Activated gamma-delta T cell (primary cell): ENCODE results near the gene RBAK.
"Not testable (repeated sequence)": the region's sequence is repeated elsewhere in the genome, so short reads cannot be mapped to it uniquely, and the experiment has no call there.

ENCODE experiments used
- DNase-seq: peaks from one replicate; lab custom pipeline; 2025; lab: John Stamatoyannopoulos, UW

RBAK gene

DNA sequence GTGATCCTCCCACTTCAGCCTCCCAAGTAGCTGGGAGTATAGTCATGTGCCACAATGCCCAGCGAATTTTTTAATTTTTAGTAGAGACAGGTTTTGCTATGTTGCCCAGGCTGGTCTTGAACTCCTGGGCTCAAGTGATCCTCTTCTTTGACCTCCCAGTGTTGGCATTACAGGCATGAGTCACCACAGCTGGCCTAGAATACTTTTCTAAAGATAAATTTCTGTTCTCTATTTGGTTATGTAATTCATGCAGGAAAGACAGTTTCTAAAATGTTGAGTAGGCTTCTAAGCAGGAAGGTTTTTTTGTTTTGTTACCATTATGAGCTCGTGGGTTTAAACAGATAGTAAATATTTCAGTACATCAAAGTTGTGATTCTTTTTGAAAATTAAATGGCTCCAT lies 5.0 kb downstream of the RBAK start:
- no peak for DNase-seq

DNA sequence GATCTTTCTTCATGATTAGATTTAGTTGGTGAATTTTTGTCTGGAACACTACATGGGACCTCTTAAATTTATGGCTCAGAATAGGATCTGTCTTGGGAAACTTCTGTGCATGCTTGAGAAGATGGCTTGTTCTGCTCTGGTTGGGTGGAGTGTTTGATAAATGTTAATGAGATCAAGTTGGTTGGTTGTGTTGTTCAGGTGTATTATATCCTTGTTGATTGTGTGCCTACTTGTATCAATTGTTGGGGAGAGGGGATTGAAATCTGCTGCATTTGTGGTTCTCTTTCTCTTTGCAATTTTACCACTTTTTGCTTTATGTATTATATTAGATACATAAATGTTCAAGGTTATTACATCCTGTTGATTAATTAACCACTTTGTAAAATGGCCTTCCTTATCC lies 6.1 kb downstream of the RBAK start:
- not testable (repeated sequence) for DNase-seq

DNA sequence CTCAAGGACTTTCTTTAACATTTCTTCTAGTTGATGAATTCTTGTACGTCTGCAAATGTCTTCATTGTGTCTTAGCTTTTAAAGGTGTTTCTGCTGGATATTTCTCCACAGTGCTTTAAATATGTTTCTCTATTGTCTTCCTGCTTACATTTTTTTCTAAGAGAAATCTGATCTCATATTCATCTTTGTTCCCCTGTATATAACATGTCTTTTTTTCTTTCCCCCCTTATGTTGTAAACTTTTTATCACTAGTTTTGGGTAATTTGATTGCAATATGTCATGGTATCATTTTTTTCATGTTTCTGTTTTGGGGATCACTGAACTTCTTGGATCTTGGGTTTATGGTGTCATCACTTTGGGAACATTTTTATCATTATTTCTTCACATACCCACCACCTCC lies 7.5 kb downstream of the RBAK start:
- DNase-seq: no peak

DNA sequence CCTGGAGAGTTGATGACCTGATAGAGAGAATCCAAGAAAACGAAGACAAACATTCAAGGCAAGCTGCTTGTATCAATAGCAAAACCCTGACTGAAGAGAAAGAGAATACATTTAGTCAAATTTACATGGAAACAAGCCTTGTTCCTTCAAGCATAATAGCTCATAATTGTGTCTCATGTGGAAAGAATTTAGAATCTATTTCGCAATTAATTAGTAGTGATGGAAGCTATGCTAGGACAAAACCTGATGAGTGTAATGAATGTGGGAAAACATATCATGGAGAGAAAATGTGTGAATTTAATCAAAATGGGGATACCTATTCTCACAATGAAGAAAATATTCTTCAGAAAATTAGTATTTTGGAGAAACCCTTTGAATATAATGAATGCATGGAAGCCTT lies 18.0 kb downstream of the RBAK start:
- no peak for DNase-seq

DNA sequence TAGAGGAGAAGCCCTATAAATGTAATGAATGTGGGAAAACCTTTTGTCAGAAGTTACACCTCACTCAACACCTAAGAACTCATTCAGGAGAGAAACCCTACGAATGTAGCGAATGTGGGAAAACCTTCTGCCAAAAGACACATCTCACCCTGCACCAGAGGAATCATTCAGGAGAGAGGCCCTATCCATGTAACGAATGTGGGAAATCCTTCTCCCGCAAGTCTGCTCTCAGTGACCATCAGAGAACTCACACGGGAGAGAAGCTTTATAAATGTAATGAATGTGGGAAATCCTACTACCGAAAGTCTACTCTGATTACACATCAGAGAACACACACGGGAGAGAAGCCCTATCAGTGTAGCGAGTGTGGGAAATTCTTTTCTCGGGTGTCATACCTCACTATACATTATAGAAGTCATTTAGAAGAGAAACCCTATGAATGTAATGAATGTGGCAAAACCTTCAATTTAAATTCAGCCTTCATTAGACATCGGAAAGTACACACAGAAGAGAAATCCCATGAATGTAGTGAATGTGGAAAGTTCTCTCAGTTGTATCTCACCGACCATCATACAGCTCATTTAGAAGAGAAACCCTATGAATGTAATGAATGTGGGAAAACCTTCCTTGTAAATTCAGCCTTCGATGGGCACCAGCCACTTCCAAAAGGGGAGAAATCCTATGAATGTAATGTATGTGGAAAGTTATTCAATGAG lies 18.9 kb downstream of the RBAK start:
- DNase-seq: no peak

DNA sequence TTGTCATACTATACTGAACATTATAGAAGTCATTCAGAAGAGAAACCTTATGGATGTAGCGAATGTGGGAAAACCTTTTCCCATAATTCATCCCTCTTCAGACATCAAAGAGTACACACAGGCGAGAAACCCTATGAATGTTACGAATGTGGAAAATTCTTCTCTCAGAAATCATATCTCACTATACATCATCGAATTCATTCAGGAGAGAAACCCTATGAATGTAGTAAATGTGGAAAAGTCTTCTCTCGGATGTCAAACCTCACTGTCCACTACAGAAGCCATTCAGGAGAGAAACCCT lies 19.4 kb downstream of the RBAK start:
- no peak for DNase-seq

DNA sequence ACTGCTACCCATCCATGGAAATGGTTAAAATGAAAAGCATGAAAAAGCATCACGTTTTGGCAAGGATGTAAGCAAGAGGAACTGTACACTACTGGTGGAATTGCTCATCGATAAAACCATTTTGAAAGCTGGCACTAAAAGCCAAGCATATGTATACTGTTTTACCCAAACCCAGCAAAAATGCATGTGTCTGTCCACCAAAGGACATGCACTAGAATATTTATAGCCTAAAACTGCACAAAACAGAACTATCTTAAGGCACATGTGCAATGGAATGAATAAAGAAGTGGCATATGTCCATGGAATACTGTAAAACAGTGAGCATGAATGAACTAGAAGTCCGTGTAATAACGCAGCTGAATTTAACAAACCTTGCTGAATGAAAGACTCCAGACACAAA lies 22.9 kb downstream of the RBAK start:
- DNase-seq: no peak

DNA sequence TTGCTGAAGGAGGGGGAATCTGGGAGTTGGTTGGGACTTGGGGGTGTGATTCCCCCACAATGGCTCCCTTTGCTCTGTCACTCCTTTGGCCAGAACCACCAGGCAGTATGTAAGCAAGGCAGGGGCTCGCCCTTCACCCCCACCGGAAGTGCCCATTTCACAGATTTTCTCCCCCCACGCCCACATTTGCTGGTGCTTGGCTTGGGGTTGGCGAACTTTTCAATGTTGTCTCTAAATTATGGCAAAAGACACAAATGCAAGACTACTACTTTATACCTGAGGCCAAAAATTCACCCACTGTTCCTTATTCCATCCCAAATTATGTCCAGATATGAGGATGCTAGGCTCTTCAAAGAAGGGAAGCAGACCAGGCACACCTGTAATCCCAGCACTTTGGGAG lies 24.5 kb downstream of the RBAK start:
- no peak for DNase-seq

DNA sequence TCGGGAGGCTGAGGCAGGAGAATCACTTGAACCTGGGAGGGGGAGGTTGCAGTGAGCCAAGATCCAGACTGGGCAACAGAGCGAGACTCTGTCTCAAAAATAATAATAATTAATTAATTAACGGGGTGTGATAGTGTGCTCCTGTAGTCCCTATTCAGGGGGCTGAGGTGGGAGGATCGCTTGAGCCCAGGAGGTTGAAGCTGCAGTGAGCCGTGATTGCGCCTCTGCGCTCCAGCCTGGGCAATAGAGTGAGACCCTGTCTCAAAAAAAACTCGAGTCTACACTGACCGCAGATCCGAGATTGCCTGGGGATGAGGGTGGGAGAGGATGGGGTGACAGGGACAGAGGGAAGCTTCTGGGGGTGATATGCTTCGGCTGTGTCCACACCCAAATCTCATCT lies 29.5 kb downstream of the RBAK start:
- not testable (repeated sequence) for DNase-seq

DNA sequence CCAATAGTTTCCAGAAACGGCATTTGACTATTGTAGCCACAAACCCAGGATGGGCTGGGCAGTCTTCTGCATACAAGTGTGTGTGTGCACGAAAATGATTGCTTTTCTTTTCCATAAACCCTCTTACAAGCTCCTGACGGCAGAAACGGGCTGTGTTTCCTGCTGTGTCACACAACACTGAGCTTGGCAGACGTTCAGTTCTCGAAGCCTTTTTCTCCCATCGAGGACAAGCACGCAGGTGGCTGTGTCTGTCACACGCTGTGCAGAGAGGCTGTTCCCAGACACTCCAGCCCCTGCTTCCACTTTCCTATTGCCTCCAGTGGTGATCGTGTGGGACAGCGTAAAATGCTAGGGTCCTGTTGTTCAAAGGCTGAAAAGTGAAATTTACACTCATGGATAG lies 32.1 kb downstream of the RBAK start:
- no peak for DNase-seq

DNA sequence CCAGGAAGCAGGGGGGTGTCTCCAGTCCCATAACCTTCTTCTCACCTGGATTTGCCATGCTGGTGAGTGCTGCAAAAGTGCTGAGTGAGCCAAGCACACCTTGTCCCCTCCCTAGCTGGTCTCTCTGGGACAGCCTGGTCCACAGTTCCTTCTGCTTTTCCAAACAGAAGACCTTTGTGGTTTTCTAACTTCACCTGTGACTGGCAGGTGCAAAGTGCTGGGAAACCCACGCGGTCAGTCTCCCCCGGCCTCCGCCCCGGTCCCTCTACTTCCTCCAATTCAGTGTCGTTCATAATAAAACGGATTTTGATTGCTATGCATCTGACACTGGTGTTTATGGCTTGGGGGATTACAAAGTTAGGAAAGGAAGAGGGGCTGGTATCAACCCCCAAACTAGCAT lies 37.1 kb downstream of the RBAK start:
- DNase-seq: no peak

DNA sequence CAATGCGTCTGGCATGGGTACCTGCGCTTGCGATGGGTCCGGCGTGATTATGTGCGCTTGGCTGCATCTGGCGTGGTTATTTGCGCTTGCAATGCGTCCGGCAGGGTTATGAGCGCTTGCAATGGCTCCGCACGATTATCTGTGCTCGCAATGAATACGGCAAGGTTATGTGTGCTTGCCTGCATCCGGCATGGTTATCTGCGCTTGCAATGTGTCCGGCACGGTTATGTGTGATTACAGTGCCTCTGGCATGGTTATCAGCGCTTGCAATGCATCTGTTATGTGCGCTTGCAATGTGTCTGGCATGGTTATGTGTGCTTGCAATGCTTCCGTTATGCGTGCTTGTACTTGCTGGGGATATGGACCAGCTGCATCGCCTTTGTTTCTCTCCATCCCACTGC lies 37.7 kb downstream of the RBAK start:
- no peak for DNase-seq

DNA sequence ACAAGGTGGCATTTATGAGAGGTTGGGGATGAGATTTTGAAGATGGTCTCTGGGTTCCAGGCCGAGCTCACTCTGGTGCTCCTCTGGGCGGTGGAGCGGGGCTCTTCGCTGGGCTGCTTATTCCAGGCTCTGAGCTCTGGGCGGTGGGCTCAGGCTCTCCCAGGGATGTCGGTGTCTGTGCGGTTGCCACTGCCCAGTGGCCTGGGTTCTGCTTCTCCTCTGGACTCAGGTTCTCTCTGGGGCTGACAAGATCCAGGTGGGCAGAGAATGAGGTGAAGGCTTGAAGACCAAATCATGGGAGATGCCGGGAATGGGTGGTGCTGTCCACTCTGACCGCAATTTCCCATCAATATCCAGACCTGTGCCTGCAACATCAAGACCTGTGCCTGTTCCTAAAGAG lies 40.6 kb downstream of the RBAK start:
- DNase-seq: no peak

DNA sequence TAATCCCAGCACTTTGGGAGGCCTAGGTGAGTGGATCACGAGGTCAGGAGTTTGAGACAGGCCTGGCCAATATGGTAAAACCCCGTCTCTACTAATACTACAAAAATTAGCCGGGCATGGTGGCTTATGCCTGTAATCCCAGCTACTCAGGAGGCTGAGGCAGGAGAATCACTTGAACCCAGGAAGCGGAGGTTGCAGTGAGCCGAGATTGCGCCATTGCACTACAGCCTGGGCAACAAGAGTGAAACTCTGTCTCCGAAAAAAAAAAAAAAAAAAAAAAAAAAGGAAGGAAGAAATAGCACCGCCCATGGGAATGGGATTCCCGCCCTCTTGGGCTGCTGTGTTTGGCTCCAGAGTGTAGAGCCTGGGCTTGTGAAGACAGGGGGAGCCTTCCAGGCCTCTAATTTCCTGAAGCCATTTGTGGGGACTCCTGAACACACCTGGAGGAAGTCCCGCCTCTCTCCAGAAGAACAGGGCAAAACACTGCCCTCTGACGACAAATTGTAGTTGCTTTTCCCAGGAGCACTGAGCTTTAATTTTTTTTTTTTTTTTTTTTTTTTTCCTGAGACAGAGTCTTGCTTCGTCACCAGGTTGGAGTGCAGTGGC lies 42.7 kb downstream of the RBAK start:
- not testable (repeated sequence) for DNase-seq

DNA sequence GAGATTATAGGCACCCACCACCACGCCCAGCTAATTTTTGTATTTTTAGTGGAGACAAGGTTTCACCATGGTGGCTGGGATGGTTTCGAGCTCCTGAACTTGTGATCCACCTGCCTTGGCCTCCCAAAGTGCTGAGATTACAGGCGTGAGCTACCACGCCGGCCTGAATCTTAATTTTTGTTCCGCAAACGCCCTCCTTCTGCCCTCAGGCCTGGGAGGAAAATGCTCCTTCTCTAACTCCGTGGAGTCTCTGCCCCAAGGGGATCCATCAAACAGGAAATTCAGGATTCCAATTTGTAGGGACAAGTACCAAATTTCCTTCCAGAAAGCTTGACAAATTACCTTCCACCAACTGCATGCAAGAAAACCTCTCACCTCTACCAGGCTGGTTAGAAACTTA lies 43.2 kb downstream of the RBAK start:
- no peak for DNase-seq

DNA sequence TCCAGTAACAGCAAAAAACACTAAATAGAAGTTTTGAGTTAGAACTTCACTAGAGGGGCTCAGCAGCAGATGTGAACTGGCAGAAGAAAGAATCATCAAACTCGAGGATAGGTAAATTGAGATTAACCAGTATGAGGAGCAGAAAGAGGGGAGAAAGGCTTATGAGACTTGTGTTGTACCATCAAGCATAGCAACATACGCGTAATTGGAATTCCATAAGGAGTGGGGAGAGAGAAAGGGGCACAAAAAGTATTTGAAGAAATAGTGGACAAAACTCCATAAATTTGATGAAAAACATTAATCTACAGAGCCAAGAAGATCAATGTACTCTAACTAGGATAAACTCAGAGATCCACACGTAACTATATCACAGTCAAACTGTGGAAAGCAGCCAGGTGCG lies 48.3 kb downstream of the RBAK start:
- no peak for DNase-seq

DNA sequence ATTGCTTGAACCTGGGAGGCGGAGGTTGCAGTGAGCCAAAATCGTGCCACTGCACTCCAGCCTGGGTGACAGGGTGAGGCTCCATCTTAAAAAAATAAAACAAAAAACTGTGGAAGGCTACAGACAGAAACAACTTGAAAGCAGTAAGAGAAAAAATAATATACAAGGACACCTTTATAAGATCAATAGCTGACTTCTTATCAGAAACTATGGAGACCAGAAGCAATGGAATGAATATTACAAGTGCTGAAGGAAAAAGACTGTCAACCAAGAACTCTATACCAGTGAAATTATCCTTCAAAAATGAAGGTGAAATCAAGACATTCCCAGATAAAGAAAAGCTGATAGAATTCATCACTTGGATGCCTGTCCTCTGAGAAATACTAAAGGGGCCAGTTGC lies 49.0 kb downstream of the RBAK start:
- no peak for DNase-seq

DNA sequence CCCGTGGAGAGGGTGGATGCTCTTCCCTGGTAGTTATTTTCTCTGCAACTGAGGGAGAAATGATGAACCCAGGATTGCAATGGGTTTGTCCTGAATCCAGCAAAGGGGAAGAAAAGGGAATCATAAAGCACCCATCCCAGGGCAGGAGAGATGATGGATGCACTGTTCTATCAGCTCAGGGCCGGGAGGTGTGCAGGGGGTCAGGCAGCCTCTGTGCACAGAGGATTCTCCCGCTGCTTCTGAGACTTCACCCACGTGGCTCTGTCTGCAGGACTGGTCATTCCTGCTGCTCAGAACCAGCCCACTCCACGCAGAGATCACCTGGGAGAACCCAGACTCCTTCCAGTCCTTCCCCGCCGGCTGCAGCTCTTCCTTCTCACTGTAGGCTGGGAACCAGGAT lies 70.7 kb downstream of the RBAK start:
- DNase-seq: no peak

DNA sequence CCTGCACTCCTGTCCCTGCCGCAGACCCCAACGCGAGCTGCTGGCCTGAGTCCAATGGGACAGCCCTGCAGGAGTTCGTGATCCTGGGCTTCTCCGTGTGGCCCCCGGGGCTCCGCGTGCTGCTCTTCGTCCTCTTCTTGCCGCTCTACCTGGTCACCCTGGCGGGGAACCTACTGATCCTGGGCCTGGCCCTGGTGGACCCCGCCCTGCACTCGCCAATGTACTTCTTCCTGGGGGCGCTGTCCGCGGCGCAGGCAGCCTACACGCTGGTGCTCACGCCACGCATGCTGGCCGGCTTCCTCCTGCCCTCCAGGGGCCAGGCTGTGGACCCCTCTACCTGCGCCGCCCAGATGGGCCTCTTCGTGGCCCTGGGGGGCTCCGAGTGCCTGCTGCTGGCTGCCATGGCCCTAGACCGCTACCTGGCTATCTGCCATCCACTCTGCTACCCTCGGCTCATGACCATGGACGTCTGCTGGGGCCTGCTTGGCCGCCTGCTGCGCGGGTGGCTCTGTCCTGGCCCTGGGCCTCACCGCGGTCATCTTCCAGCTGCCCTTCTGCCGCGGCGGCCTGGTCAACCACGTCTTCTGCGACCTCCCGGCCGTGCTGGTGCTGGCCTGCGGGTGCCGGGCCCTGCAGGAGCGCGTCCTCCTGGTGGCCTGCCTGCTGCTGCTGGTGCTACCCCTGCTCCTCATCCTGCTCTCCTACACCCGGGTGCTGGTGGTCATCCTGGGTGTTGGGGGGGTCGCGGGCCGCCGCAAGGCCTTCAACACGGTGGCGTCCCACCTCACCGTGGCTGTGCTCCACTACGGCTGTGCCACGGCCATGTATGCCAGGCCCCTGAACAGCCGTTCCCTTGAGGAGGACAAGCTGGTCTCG lies 71.7 kb downstream of the RBAK start:
- DNase-seq: no peak
